Stimulated activated CD8-positive, alpha-beta memory T cell treated with anti-CD3 and anti-CD28 coated beads, Interleukin-7, amount 100 ng/mL, for 1 hour (primary cell): Measurements from ENCODE around the gene HDHD3.
"Not testable (repeated sequence)": the region's sequence is repeated elsewhere in the genome, so short reads cannot be mapped to it uniquely, and the experiment has no call there.

Experiments
- DNase-seq, 2 donors: peaks; one replicate each; pipeline ENCODE4 v3.0.0-alpha.2; 2020; ENCODE audit warnings: low read depth in 2 of 2

HDHD3 gene

GRCh38 chr9:113389451-113389850 lies 12.7 kb upstream of the HDHD3 start:
- DNase-seq = no peak

DNA sequence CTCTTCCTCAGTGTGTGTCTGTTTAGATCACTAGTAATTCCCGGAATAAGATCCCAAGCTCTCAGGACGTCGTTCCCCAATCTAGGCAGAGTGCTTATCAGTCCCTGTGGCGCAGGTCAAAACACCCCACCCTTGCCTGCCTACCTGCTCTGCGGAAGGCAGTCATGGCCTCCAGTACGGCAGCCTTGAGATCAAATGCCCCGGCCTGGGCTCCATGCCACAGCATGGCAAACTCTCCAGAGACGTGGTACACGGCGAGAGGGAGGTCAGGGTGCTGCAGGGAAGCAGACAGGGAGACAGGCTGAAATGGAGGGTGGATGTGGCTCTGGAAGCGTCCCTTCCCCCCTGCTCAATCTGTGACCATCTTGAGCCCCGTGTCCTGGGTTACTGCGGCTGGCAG lies 12.0 kb upstream of the HDHD3 start:
- no peak for DNase-seq

GRCh38 chr9:113387560-113388230 lies 10.9 kb upstream of the HDHD3 start:
- DNase-seq = no peak

DNA sequence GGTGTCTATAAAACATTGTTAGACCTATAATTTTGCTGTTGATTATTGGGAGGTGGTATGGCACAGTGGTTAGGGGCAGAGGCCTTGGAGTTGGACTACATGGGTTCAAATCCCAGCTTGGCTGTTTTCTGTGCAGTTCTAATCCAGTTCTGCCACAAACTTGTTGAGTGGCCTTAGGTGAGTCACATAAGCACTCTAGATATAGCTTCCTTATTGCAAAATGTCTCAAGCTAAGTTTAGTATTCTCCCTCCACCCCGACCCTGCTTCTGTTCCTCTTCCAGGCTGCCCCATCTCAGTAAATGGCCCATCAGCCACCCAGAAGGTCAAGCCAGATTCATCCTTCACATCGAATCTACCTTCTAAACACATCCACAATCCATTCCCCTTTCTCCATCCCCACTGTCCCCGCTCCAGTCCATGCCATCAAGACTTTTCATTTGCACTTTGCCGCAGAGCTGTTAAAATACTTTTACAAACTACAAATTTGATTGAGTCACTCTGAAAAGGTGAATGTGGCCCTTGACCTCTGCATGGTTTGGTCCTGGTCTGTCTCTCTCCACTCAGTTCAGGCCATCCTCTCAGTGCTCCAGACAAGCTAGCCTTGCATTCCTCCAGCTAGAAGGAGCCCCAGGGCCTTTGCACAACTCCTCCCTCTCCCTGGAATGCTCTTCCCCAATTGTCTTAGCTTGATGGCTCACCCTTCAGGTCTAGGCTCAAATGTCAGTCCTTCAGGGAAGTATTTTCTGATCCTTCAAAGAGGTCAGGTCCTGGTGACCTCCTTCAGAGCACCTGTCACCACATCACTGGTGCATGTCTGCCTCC lies 10.0 kb upstream of the HDHD3 start:
- DNase-seq = no peak

GRCh38 chr9:113381909-113382411 lies 5.2 kb upstream of the HDHD3 start:
- no peak for DNase-seq

- not testable (repeated sequence) for DNase-seq
Observed at GRCh38 chr9:113381441-113381840, 4.7 kb upstream of the HDHD3 start.

- no peak for DNase-seq
Observed at GRCh38 chr9:113380869-113381378, 4.1 kb upstream of the HDHD3 start.

- not testable (repeated sequence) for DNase-seq
Observed at GRCh38 chr9:113379829-113380210, 3.0 kb upstream of the HDHD3 start.

DNA sequence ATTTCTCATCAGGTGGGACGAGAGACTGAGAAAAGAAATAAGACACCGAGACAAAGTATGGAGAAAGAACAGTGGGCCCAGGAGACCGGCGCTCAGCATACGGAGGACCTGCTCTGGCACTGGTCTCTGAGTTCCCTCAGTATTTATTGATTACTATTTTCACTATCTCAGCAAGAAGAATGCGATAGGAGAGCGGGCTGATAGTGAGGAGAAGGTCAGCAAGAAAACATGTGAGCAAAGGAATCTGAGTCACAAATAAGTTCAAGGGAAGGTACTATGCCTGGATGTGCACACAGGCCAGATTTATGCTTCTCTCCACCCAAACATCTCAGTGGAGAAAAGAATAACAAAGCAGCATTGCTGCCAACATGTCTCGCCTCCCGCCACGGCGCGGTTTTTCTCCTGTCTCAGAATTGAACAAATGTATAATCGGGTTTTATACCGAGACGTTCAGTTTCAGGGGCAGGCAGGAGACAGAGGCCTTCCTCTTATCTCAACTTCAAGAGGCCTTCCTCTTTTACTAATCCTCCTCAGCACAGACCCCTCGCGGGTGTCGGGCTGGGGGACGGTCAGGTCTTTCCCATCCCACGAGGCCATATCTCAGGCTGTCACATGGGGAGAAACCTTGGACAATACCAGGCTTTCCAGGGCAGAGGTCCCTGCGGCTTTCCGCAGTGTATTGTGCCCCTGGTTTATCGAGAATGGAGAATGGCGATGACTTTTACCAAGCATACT lies 2.5 kb upstream of the HDHD3 start:
- DNase-seq = not testable (repeated sequence)

DNA sequence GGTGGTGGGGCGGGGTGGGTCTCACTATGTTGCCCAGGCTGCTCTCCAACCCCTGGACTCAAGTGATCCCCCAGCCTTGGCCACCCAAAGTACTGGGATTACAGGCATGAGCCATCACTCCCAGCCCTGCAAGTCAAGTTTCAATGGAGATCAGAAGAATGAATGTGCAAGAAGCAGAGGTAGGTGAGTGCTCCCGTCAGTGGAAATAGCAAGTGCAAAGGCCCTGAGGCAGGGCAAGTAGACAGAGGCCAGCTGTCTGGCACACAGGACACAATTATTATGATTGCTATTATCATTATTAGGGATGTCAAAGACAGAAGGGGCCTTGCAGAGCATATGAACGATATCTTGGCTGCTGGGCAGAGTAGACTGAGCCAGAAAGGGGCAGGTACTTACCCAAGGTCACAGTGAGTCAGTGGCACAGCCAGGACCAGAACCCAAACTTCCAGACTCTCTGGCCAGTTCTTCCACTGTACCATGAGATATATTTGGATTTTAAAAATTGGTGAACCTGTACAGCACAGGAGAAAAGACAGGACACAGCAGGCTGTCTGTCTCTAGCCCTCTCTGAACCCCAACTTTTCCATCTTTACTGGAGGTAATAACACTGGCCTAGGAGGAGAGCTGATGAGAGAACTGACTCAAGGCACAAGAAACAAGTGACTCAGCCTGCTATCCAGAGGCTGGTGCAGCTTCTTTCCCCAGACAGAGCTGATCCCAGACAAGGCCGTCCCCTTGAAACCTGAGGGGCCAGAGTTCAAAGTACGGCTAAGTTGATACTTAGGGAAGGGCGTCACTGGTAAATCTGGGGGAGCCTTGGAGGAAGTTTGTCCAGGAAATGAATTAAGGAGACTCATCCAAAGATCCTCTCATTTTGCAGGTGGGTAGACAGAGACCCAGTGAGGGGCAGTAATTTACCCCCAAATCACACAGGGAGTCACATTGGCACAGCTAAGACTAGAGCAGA lies 1.4 kb downstream of the HDHD3 start:
- no peak for DNase-seq

DNA sequence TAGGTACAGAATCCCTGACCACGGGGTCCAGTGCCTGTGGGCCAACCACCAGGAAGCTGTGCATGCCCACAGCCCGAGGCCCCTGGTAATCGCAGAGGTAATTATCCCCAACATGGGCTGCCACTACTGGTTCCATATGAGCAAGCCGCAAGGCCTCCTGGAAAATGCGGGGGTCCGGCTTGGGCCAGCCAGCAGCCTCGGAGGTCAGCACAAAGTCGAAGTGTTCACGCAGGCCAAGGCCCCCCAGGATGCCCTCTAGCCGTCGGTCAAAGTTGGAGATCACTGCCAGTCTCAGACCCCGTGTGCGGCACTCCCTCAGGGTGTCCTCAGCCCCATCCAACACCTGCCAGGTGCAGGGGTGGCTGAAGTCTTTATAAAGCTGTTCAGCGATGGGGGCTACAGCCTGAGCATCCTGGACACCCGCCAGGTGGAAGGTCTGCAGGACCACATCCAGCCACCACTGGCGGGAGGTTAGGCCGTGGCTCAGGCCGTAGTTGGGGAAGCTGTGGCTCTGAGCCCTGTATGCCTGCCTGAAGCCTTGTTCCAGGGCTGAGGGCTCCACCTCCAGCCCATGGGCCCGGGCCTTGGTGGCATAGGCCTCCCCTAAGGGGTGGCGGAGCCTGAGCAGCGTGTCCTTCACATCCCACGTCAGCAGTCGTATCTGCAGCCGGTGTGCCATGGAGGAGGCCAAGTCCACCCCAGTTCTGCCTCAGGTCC lies 3.0 kb downstream of the HDHD3 start:
- DNase-seq = no peak

DNA sequence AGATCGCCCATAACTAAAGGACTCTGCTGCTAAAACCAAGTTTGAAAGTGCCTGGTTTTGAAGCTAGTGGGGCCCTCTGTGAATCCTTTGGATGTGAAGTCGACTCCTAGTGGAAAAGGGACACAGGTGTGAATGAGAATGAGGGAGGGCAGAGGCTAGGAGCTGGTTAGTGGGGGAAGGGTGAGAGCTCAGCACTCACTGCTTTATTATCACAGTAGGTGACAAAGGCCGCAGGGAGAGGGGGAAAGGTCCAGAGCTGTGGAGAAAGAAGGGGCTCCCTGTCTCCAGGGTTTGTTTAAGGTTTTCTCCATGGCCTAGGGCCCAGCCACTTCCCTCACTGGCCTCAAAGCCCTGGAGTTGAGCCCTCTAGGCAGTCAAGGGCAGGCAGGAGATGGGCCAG lies 3.5 kb downstream of the HDHD3 start:
- DNase-seq = no peak

DNA sequence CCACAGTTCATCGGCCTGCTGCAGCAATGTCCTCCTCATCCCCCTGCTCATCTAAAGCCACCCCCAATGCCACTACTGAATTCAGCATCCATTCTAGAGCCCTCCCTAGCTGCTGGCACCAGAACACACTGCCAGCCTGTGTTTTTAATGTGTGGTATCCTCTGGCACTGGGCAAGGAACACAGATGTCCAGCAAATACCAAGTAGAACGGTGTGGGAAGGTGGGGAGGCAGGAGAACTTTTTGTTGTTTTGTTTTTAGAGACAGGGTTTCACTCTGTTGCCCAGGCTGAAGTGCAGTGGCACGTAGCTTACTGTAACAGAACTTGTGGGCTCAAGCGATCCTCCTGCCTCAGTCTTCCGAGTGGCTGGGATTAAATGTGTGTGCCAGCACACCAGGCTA lies 4.7 kb downstream of the HDHD3 start:
- no peak for DNase-seq

DNA sequence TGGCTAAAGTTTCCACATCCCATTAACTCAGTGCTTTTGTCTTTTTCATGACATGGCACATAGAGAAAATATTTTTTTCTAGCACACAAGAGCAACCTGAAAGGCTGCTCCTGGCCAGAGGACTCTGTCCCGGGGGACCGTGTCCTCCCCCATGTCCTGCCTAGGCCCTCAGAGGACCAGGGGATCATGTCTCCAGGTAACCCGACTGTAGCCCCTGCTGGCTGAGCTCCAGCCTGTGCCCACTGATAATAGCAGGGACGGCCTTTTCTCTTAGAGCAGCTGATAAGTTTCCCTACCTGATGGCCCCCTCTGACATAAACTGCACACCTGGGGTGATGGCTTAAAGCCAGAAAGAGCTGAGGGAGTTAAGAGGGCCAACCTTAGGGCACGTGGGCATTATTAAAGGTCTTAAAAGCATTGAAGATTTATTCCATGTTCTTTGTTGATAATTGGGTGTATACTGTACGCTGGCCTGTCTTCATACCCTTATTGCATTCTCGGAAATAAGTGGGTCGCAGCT lies 5.9 kb downstream of the HDHD3 start:
- no peak for DNase-seq

- no peak for DNase-seq
Observed at GRCh38 chr9:113369855-113370140, 7.0 kb downstream of the HDHD3 start.

DNA sequence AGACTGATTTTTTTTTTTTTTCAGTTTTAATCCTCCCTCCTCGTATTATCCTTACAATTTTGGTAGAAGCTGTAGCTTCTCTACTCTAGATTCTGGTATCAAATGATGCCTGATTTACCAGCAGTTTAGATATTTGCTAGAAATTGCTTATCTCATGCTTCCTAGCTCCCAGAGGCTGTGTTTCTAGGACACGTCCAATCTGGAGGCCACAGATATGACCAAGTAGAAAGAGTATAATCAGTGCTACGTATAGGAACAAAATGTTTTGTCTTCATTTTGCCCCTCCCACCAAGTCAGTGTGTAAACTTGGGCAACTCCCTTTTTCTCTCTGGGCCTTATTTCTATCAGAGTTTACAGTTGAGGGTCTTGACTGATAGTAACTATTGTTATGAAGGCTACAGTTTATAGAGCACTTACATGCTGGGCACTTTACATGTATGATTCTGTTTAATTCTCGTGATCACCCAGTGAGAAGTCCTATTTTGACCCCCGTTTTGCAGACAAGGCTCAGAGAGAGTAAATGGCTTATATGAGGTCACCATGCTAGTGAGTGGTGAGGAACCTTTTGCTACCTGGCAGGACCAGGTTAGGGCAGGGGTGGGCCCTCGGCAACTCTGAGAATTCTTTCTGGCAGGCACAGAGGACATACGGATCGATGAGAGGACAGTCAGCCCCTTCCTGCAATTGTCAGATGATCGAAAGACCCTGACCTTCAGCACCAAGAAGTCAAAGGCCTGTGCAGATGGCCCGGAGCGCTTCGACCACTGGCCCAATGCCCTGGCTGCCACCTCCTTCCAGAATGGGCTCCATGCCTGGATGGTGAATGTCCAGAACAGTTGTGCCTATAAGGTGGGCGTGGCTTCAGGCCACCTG lies 7.6 kb downstream of the HDHD3 start:
- no peak for DNase-seq

DNA sequence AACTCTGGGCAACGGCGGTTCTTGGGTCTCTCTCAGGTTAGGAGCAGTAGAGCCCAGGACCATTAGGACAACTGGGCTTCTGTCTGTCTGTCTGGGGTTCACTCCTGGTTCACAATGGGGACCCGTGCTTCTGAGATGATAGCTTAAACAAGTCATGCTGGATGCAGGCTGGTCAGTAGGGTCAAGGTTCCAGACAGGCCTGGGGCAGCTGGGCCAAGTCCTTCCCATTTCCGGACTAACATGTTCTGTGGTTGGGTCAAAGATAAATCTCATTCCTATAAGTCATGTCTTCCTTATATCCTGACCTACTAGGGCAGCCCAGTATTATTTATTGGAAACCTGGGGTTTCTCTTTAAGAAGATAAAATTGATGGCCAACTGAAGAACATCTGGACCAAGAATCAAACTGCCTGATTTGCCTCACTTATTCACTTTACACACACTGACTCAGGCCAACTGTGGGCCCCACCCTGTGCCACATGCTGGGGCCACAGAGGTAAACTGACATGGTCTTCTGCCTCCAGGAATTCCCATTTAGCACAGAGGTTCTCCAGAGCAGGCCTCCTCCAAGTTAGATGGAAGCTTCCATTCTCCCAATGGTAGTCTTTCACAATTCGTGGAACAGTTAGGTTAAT lies 8.3 kb downstream of the HDHD3 start:
- DNase-seq = no peak

- not testable (repeated sequence) for DNase-seq
Observed at GRCh38 chr9:113365652-113366051, 11.1 kb downstream of the HDHD3 start.

- no peak for DNase-seq
Observed at GRCh38 chr9:113364951-113365350, 11.8 kb downstream of the HDHD3 start.
